Measurements from ENCODE around the gene GCH1. TPM values are rescaled to one million over a fixed set of nuclear protein-coding genes. Genes with fewer than 3 reads are reported as not detected.

Gene GCH1
- total and polyA plus RNA-seq, 4 experiments from 2014 or later: 28.4 to 31.9 (median 30.5) TPM

DNA sequence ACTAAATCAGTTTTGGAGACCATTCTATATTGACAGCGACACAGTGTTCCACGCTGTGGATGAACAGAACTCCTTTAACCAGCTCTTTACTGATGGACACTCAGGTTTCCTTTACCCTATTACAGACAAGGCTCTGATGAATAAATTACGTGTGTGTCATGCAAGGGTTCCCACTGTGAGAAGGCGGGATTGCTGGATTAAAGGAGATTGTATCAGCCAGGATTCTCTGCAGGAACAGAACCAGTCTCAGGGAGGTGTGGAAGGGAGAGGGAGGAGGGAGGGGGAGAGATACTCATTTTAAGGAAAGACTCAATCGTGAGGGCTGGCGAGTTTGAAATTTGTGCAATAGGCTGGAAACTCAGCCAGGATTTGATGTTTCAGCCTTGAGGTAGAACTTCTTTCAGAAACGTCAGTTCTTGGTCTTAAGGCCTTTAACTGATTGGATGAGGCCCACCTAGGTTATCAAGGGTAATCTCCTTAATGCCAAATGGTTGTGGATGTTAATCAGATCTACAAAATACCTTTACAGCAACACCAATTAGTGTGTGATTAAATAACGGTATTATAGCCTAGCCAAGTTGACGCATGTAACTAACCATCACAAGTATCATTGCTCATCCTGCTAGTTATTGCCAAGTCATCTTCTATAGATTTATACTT, 104.0 kb downstream of the GCH1 start:
- ChIA-PET POLR2A (ENCODE audit: partially characterized antibody) (no interaction called here), CTCF (ENCODE audit: partially characterized antibody) (no interaction called here)
- H3K4me3 Mint-ChIP-seq: no peak overlapping the region
- DNase-seq: no peak
- H3K27ac ChIP-seq (ENCODE audit: low read depth, low read length): no peak overlapping the region
- H3K36me3 ChIP-seq (ENCODE audit: insufficient read depth, low read length): no peaks in the 10 kb centered on the region
- H3K4me3 ChIP-seq (ENCODE audit: low read length in 2 of 2): no peak overlapping the region
- no peaks in the 10 kb centered on the region for H3K4me1 Mint-ChIP-seq
- peaks cover 3 to 7% of the 10 kb centered on the region in 2 donors for H3K27me3 Mint-ChIP-seq
- intact Hi-C loops (cut with micrococcal nuclease): no loop called here
- H3K9me3 Mint-ChIP-seq: peaks cover 0 to 18% (median 6%) of the 10 kb centered on the region in 8 donors
- H3K4me1 ChIP-seq (ENCODE audit: insufficient read depth, low read length): no peaks in the 10 kb centered on the region
- no peaks in the 10 kb centered on the region for H3K27me3 ChIP-seq (ENCODE audit: insufficient read depth, low read length)
- H3K36me3 Mint-ChIP-seq: peaks cover 3 to 6% of the 10 kb centered on the region in 2 donors
- no peak overlapping the region for H3K27ac Mint-ChIP-seq
- no peaks in the 10 kb centered on the region for H3K9me3 ChIP-seq (ENCODE audit: control insufficient read depth in 1 of 2, low read length in 2 of 2)

DNA sequence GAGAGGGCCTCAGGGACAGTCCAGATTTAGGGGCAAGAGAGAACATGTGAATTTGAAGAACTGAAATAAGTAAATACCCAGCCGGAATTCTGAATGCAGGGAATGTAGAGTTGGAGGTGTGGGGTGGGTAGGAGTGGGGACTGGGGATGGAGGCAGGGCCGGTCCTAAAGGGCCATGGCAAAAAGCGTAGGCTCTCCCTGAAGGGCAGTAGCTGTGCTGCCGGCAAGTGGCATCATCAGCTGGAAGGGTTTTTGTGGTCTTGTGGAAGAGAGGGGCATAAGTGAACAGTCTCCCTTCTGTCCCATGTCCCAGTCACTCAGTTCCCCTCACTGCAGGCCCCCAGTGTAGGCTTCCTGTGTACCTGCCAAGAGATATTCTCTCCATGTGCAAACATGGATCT, 104.6 kb downstream of the GCH1 start:
- no peak for DNase-seq
- H3K4me1 Mint-ChIP-seq: no peaks in the 10 kb centered on the region
- H3K9me3 ChIP-seq (ENCODE audit: control insufficient read depth in 1 of 2, low read length in 2 of 2): no peaks in the 10 kb centered on the region
- H3K27me3 Mint-ChIP-seq: peaks cover 3 to 7% of the 10 kb centered on the region in 2 donors
- no peak overlapping the region for H3K4me3 ChIP-seq (ENCODE audit: low read length in 2 of 2)
- intact Hi-C loops (cut with micrococcal nuclease): no loop called here
- peak overlapping the region in 1 of 7 donors; percentile 25 for H3K27ac Mint-ChIP-seq
- H3K9me3 Mint-ChIP-seq: peaks cover 0 to 18% (median 6%) of the 10 kb centered on the region in 8 donors
- no peak overlapping the region for H3K27ac ChIP-seq (ENCODE audit: low read depth, low read length)
- no peak overlapping the region for H3K4me3 Mint-ChIP-seq
- no peaks in the 10 kb centered on the region for H3K27me3 ChIP-seq (ENCODE audit: insufficient read depth, low read length)
- H3K4me1 ChIP-seq (ENCODE audit: insufficient read depth, low read length): no peaks in the 10 kb centered on the region
- H3K36me3 Mint-ChIP-seq: peaks cover 3 to 6% of the 10 kb centered on the region in 2 donors
- no peaks in the 10 kb centered on the region for H3K36me3 ChIP-seq (ENCODE audit: insufficient read depth, low read length)
- ChIA-PET POLR2A (ENCODE audit: partially characterized antibody) (no interaction called here), CTCF (ENCODE audit: partially characterized antibody) (interaction anchor here (0.6 kb wide), 1 partner anchor 32 kb away, joined by 3 read pairs; no protein-coding TSS in a partner anchor)

- peaks cover 3 to 6% of the 10 kb centered on the region in 2 donors for H3K36me3 Mint-ChIP-seq
- Histone ChIP-seq H3K4me1 (ENCODE audit: insufficient read depth, low read length) (no peaks in the 10 kb centered on the region), H3K36me3 (ENCODE audit: insufficient read depth, low read length) (no peaks in the 10 kb centered on the region), H3K4me3 (ENCODE audit: low read length in 2 of 2) (no peak overlapping the region), H3K27ac (ENCODE audit: low read depth, low read length) (no peak overlapping the region), H3K9me3 (ENCODE audit: control insufficient read depth in 1 of 2, low read length in 2 of 2) (no peaks in the 10 kb centered on the region), H3K27me3 (ENCODE audit: insufficient read depth, low read length) (no peaks in the 10 kb centered on the region)
- H3K4me1 Mint-ChIP-seq: no peaks in the 10 kb centered on the region
- peaks cover 3 to 7% of the 10 kb centered on the region in 2 donors for H3K27me3 Mint-ChIP-seq
- H3K4me3 Mint-ChIP-seq: no peak overlapping the region
- intact Hi-C loops (cut with micrococcal nuclease): no loop called here
- ChIA-PET CTCF (ENCODE audit: partially characterized antibody) (interaction anchor here (0.6 kb wide), 1 partner anchor 32 kb away, joined by 3 read pairs; no protein-coding TSS in a partner anchor), POLR2A (ENCODE audit: partially characterized antibody) (no interaction called here)
- H3K9me3 Mint-ChIP-seq: peaks cover 0 to 18% (median 6%) of the 10 kb centered on the region in 8 donors
- no peak for DNase-seq
- peak overlapping the region in 1 of 7 donors; percentile 25 for H3K27ac Mint-ChIP-seq
Observed at GRCh38 chr14:54797556-54797955, 105.1 kb downstream of the GCH1 start.

GRCh38 chr14:54796961-54797360, 105.7 kb downstream of the GCH1 start:
- Mint-ChIP-seq H3K27ac (no peak overlapping the region), H3K9me3 (peaks cover 0 to 18% (median 6%) of the 10 kb centered on the region in 8 donors), H3K27me3 (peaks cover 3 to 7% of the 10 kb centered on the region in 2 donors), H3K4me3 (no peak overlapping the region), H3K4me1 (no peaks in the 10 kb centered on the region), H3K36me3 (peaks cover 3 to 6% of the 10 kb centered on the region in 2 donors)
- DNase-seq: no peak
- intact Hi-C loops (cut with micrococcal nuclease): no loop called here
- H3K27me3 ChIP-seq (ENCODE audit: insufficient read depth, low read length): no peaks in the 10 kb centered on the region
- no peak overlapping the region for H3K27ac ChIP-seq (ENCODE audit: low read depth, low read length)
- H3K4me1 ChIP-seq (ENCODE audit: insufficient read depth, low read length): no peaks in the 10 kb centered on the region
- no peak overlapping the region for H3K4me3 ChIP-seq (ENCODE audit: low read length in 2 of 2)
- no peaks in the 10 kb centered on the region for H3K36me3 ChIP-seq (ENCODE audit: insufficient read depth, low read length)
- H3K9me3 ChIP-seq (ENCODE audit: control insufficient read depth in 1 of 2, low read length in 2 of 2): no peaks in the 10 kb centered on the region
- ChIA-PET CTCF (ENCODE audit: partially characterized antibody) (interaction anchor here (1.5 kb wide), 1 partner anchor 23 kb away, joined by 6 read pairs; no protein-coding TSS in a partner anchor), POLR2A (ENCODE audit: partially characterized antibody) (no interaction called here)

GRCh38 chr14:54794796-54795195, 107.8 kb downstream of the GCH1 start:
- Mint-ChIP-seq H3K9me3 (peaks cover 0 to 15% (median 5%) of the 10 kb centered on the region in 8 donors), H3K4me3 (no peak overlapping the region), H3K36me3 (peaks cover 3 to 6% of the 10 kb centered on the region in 2 donors), H3K27ac (no peak overlapping the region), H3K27me3 (peaks cover 0 to 5% of the 10 kb centered on the region in 2 donors), H3K4me1 (no peaks in the 10 kb centered on the region)
- no peak for DNase-seq
- H3K27ac ChIP-seq (ENCODE audit: low read depth, low read length): no peak overlapping the region
- no peaks in the 10 kb centered on the region for H3K36me3 ChIP-seq (ENCODE audit: insufficient read depth, low read length)
- H3K9me3 ChIP-seq (ENCODE audit: control insufficient read depth in 1 of 2, low read length in 2 of 2): no peaks in the 10 kb centered on the region
- POLR2A ChIA-PET (ENCODE audit: partially characterized antibody): no interaction called here
- no peaks in the 10 kb centered on the region for H3K27me3 ChIP-seq (ENCODE audit: insufficient read depth, low read length)
- H3K4me3 ChIP-seq (ENCODE audit: low read length in 2 of 2): no peak overlapping the region
- no peaks in the 10 kb centered on the region for H3K4me1 ChIP-seq (ENCODE audit: insufficient read depth, low read length)
- intact Hi-C loops (cut with micrococcal nuclease): no loop called here
- CTCF ChIA-PET (ENCODE audit: partially characterized antibody): interaction anchor here (1.0 to 4.8 kb wide), 4 partner anchors 8 to 21 kb away, joined by 3 to 31 read pairs (median 7); no protein-coding TSS in a partner anchor

GRCh38 chr14:54794159-54794558, 108.5 kb downstream of the GCH1 start:
- DNase-seq: no peak
- ChIA-PET POLR2A (ENCODE audit: partially characterized antibody) (no interaction called here), CTCF (ENCODE audit: partially characterized antibody) (interaction anchor here (1.0 to 4.8 kb wide), 5 partner anchors 9 to 230 kb away, joined by 3 to 31 read pairs (median 5); no protein-coding TSS in a partner anchor)
- H3K9me3 ChIP-seq (ENCODE audit: control insufficient read depth in 1 of 2, low read length in 2 of 2): no peaks in the 10 kb centered on the region
- H3K27ac ChIP-seq (ENCODE audit: low read depth, low read length): no peak overlapping the region
- H3K27me3 Mint-ChIP-seq: peaks cover 0 to 5% of the 10 kb centered on the region in 2 donors
- H3K36me3 ChIP-seq (ENCODE audit: insufficient read depth, low read length): no peaks in the 10 kb centered on the region
- H3K4me1 ChIP-seq (ENCODE audit: insufficient read depth, low read length): no peaks in the 10 kb centered on the region
- peak overlapping the region in 1 of 8 donors; percentile 4 for H3K4me3 Mint-ChIP-seq
- no peak overlapping the region for H3K27ac Mint-ChIP-seq
- intact Hi-C loops (cut with micrococcal nuclease): no loop called here
- H3K27me3 ChIP-seq (ENCODE audit: insufficient read depth, low read length): no peaks in the 10 kb centered on the region
- H3K9me3 Mint-ChIP-seq: peaks cover 0 to 15% (median 5%) of the 10 kb centered on the region in 8 donors
- H3K36me3 Mint-ChIP-seq: peaks cover 3 to 6% of the 10 kb centered on the region in 2 donors
- H3K4me3 ChIP-seq (ENCODE audit: low read length in 2 of 2): no peak overlapping the region
- no peaks in the 10 kb centered on the region for H3K4me1 Mint-ChIP-seq

DNA sequence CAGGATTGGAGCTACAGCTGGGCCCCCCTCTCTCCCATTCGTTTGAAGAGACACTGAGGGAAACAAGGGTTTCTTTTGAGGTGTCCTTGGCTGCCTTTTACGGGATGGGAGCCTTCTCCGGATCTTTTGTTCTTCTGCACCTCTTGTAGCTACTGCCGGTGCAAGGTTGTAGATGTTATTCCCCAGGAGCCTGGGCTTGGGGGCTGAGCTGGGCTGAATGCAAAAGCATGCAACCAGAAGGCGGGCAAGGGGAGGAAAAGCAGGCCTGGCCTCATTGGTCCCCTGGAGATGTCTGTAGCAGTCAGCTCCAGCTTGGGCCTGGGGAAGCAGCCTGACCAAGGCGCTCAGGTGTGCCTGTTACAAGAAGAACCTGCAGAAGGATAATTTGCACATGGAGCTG, 110.3 kb downstream of the GCH1 start:
- CTCF ChIA-PET (ENCODE audit: partially characterized antibody): interaction anchor here (4.8 kb wide), 1 partner anchor 13 kb away, joined by 31 read pairs; no protein-coding TSS in a partner anchor
- H3K27ac ChIP-seq (ENCODE audit: low read depth, low read length): no peak overlapping the region
- POLR2A ChIA-PET (ENCODE audit: partially characterized antibody): no interaction called here
- no peak for DNase-seq
- peaks cover 0 to 15% (median 5%) of the 10 kb centered on the region in 8 donors for H3K9me3 Mint-ChIP-seq
- no peak overlapping the region for H3K4me3 ChIP-seq (ENCODE audit: low read length in 2 of 2)
- no peaks in the 10 kb centered on the region for H3K36me3 ChIP-seq (ENCODE audit: insufficient read depth, low read length)
- no peaks in the 10 kb centered on the region for H3K9me3 ChIP-seq (ENCODE audit: control insufficient read depth in 1 of 2, low read length in 2 of 2)
- H3K4me3 Mint-ChIP-seq: no peak overlapping the region
- H3K27me3 Mint-ChIP-seq: peaks cover 0 to 3% of the 10 kb centered on the region in 2 donors
- H3K36me3 Mint-ChIP-seq: peaks cover 3 to 6% of the 10 kb centered on the region in 2 donors
- no peaks in the 10 kb centered on the region for H3K4me1 ChIP-seq (ENCODE audit: insufficient read depth, low read length)
- no peaks in the 10 kb centered on the region for H3K27me3 ChIP-seq (ENCODE audit: insufficient read depth, low read length)
- H3K4me1 Mint-ChIP-seq: no peaks in the 10 kb centered on the region
- intact Hi-C loops (cut with micrococcal nuclease): no loop called here
- no peak overlapping the region for H3K27ac Mint-ChIP-seq

All from CD4-positive, alpha-beta memory T cell (primary cell).